ENCODE measurements around the gene GPR141.

- TF ChIP-seq, protein P1, sequence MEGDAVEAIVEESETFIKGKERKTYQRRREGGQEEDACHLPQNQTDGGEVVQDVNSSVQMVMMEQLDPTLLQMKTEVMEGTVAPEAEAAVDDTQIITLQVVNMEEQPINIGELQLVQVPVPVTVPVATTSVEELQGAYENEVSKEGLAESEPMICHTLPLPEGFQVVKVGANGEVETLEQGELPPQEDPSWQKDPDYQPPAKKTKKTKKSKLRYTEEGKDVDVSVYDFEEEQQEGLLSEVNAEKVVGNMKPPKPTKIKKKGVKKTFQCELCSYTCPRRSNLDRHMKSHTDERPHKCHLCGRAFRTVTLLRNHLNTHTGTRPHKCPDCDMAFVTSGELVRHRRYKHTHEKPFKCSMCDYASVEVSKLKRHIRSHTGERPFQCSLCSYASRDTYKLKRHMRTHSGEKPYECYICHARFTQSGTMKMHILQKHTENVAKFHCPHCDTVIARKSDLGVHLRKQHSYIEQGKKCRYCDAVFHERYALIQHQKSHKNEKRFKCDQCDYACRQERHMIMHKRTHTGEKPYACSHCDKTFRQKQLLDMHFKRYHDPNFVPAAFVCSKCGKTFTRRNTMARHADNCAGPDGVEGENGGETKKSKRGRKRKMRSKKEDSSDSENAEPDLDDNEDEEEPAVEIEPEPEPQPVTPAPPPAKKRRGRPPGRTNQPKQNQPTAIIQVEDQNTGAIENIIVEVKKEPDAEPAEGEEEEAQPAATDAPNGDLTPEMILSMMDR (IDR thresholded peaks at IDR 0.05; ENCODE audit: low read length) = no peak
- no peak for TF ChIP-seq EZH2 (IDR thresholded peaks at IDR 0.05; ENCODE audit: borderline replicate concordance, low read length)
Observed at GRCh38 chr7:37694208-37695094, 10.9 kb downstream of the GPR141 start.

Measured in OCI-LY1 (cell line).